Mesodermal cell (in vitro differentiated cells): Measurements from ENCODE around the gene SYNE4.
"Not testable (repeated sequence)": the region's sequence is repeated elsewhere in the genome, so short reads cannot be mapped to it uniquely, and the experiment has no call there.

Experiments
- H3K27ac ChIP-seq: 2 replicates; pipeline ENCODE4 v1.7.0; 2013; ENCODE audit warnings: mild to moderate bottlenecking, low read depth, low read length, moderate library complexity; ENCODE audit not compliant: severe bottlenecking
- H3K36me3 ChIP-seq: 2 replicates; pipeline ENCODE4 v1.7.1; 2013; ENCODE audit warnings: mild to moderate bottlenecking, low read length, moderate library complexity; ENCODE audit not compliant: control insufficient read depth, insufficient read depth
- H3K4me1 ChIP-seq: one replicate; pipeline ENCODE4 v1.7.1; 2013; ENCODE audit warnings: mild to moderate bottlenecking, low read length; ENCODE audit not compliant: insufficient read depth, control insufficient read depth, poor library complexity, severe bottlenecking
- H3K4me3 ChIP-seq: 2 replicates; pipeline ENCODE4 v1.7.0; 2013; ENCODE audit warnings: low read length, control low read depth, mild to moderate bottlenecking; ENCODE audit not compliant: insufficient read depth, poor library complexity, severe bottlenecking; ENCODE audit errors: extremely low read depth
- H3K9me3 ChIP-seq: 2 replicates; pipeline ENCODE4 v1.7.1; 2013; ENCODE audit warnings: mild to moderate bottlenecking, low read length, moderate library complexity; ENCODE audit not compliant: control insufficient read depth
- WGBS, 2 experiments: methylation state at CpG; one replicate each; pipeline ENCODE4 v1.1.5; 2013; ENCODE audit warnings: missing lambda C conversion rate in 2 of 2; ENCODE audit not compliant: insufficient coverage in 2 of 2; 5-methylcytosine and 5-hydroxymethylcytosine counted together

SYNE4 gene

GRCh38 chr19:35986664-35987570 lies 21.7 kb downstream of the SYNE4 start:
- no peaks in the 10 kb centered on the region for H3K9me3 ChIP-seq
- H3K4me1 ChIP-seq = no peaks in the 10 kb centered on the region
- peak overlapping the region; percentile 42 for H3K4me3 ChIP-seq
- H3K36me3 ChIP-seq = no peaks in the 10 kb centered on the region
- no peak overlapping the region for H3K27ac ChIP-seq
- WGBS, 2 experiments = 10 to 15% methylated on average over 27 to 39 of the region's 54 CpGs

DNA sequence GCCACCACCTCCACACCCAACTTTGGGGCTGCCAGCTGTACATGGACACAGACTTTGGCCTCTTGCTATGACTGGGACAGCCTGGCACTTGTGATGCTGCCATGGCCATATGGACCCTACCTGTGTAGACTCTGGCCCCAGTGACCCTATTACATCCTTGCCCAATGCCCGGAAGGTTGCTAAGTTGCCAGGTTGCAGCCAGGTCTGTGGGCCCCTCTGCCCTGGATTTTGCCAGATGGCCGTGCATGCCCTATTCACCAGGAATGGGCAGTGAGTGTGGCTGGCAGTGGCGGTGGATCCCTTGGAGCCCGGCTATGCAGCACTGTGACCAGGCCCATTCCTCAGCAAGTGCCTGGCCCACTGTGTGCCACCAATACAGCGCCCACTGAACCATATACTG lies 22.5 kb downstream of the SYNE4 start:
- H3K4me1 ChIP-seq = no peaks in the 10 kb centered on the region
- WGBS, 2 experiments = 78 to 86% methylated on average over 5 of the region's 5 CpGs
- no peak overlapping the region for H3K27ac ChIP-seq
- H3K4me3 ChIP-seq = no peak overlapping the region
- H3K9me3 ChIP-seq = no peaks in the 10 kb centered on the region
- H3K36me3 ChIP-seq = no peaks in the 10 kb centered on the region

- WGBS, 2 experiments = 62 to 69% methylated on average over 4 to 5 of the region's 8 CpGs
- Histone ChIP-seq H3K36me3 (no peaks in the 10 kb centered on the region), H3K4me3 (no peak overlapping the region), H3K9me3 (no peaks in the 10 kb centered on the region), H3K27ac (no peak overlapping the region), H3K4me1 (no peaks in the 10 kb centered on the region)
Measured at GRCh38 chr19:35983177-35983576, 25.4 kb downstream of the SYNE4 start.

DNA sequence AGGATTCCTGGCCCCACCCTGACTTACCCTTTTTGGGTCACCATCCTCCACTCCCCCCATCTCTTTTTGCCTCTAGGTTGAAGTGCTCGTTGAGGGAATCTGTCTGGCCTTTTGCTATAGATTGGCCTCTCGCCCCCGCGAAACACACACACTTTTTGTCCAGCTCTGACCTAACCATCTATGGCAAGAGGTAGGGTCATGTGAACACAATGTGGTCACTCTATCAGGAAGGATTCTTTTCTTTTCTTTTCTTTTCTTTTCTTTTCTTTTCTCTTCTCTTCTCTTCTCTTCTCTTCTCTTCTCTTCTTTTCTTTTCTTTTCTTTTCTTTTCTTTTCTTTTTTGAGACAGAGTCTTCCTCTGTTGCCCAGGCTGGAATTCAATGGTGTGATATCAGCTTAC lies 27.6 kb downstream of the SYNE4 start:
- not testable (repeated sequence) for H3K4me1 ChIP-seq, H3K36me3 ChIP-seq, H3K27ac ChIP-seq, H3K4me3 ChIP-seq, H3K9me3 ChIP-seq
- WGBS, 2 experiments = 80 to 86% methylated on average over 3 to 4 of the region's 4 CpGs

GRCh38 chr19:35978832-35979365 lies 29.7 kb downstream of the SYNE4 start:
- no peaks in the 10 kb centered on the region for H3K36me3 ChIP-seq
- 70 to 77% methylated on average over 17 to 20 of the region's 20 CpGs for WGBS, 2 experiments
- no peak overlapping the region for H3K27ac ChIP-seq
- H3K4me3 ChIP-seq = no peak overlapping the region
- H3K9me3 ChIP-seq = no peaks in the 10 kb centered on the region
- H3K4me1 ChIP-seq = no peaks in the 10 kb centered on the region

DNA sequence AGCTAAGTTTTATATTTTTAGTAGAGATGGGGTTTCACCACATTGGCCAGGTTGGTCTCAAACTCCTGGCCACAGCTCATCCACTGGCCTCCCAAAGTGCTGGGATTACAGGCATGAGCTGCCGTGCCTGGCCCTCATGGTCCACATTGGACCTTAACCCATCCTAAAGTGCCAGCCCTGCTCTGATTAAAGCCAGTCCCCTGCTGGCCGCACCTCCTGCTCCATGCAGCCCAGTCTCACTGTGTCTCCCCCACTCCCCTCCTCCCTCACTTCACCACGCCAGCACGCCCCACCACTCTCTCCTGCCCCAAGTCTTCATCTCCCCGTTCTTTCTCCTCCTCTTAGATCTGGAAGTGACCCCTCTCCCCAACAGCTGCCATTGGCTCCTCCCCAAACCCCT lies 30.3 kb downstream of the SYNE4 start:
- no peak overlapping the region for H3K27ac ChIP-seq
- H3K9me3 ChIP-seq = no peaks in the 10 kb centered on the region
- whole genome bisulfite sequencing, 2 experiments = 65 to 75% methylated on average over 3 to 5 of the region's 5 CpGs
- no peak overlapping the region for H3K4me3 ChIP-seq
- no peaks in the 10 kb centered on the region for H3K36me3 ChIP-seq
- no peaks in the 10 kb centered on the region for H3K4me1 ChIP-seq

GRCh38 chr19:35977446-35978222 lies 31.0 kb downstream of the SYNE4 start:
- H3K36me3 ChIP-seq = no peaks in the 10 kb centered on the region
- H3K4me3 ChIP-seq = no peak overlapping the region
- H3K27ac ChIP-seq = no peak overlapping the region
- WGBS, 2 experiments = 57 to 66% methylated on average over 11 to 14 of the region's 14 CpGs
- H3K9me3 ChIP-seq = no peaks in the 10 kb centered on the region
- H3K4me1 ChIP-seq = no peaks in the 10 kb centered on the region

DNA sequence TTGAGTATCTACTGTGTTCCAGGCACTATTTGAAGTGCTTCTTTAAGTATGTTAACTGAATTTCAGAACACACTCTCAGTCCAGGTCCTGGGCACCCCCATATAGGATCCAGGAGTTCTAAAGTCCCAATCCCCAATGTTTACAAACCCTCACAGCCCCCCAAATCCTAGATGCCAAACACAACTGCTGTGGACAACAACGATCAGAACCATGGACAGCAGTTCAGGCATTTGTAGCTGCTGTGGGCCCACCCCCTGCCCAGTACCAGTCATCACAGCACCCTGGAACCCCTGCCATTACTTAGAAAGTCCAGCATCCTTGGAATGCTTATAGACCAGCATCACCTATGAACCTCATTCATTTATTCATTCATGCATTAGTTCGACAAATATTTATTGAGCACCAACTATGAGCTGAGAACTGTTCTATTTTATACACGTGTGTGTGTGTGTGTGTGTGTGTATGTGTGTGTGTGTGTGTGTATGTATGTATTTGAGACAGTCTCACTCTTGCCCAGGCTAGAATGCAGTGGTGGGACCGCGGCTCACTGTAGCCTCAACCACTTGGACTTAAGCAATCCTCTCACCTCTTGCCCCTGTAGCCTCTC lies 32.9 kb downstream of the SYNE4 start:
- 0 to 6% methylated on average over 1 of the region's 5 CpGs for WGBS, 2 experiments
- H3K36me3 ChIP-seq = no peaks in the 10 kb centered on the region
- no peaks in the 10 kb centered on the region for H3K4me1 ChIP-seq
- H3K4me3 ChIP-seq = no peak overlapping the region
- H3K27ac ChIP-seq = no peak overlapping the region
- no peaks in the 10 kb centered on the region for H3K9me3 ChIP-seq

DNA sequence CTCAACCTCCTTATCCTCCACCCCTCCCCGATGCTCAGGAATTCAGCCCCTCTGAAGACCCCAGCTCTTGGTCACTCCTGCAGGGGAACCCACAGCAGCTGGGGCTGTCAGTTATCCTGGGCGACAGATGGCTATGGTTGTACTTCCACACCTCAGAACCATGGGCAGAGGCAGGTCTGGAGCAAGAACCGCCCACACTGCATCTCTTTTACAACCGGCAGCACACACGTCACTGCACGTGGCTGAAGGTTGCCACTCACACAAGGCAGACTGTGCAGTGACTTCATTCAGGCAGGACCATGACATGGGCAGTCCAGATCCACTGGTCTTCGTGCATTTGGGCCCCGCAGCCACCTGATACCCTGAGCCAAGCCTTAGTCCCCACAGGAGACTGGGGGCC lies 35.1 kb downstream of the SYNE4 start:
- WGBS, 2 experiments = 50 to 51% methylated on average over 8 of the region's 8 CpGs
- no peaks in the 10 kb centered on the region for H3K4me1 ChIP-seq
- no peaks in the 10 kb centered on the region for H3K36me3 ChIP-seq
- H3K9me3 ChIP-seq = no peaks in the 10 kb centered on the region
- no peak overlapping the region for H3K27ac ChIP-seq
- no peak overlapping the region for H3K4me3 ChIP-seq

DNA sequence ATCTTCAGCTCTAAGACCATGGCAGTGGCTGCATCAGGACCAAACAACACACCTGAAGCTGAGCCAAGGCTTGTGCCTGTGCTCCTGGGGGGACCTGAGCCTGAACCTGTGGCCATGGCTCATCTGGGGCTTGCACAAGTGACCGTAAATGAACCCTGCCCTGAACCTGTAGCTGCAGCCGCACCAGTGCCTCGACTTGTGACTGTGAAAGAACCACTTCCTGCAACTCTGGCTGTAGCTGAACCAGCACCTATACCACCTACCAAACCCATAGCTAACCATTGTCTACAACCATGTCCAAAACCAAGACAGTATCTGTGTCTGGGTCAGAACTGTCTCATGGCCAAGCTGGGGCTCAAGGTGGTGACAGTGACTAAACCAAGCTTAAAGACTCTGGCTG lies 41.8 kb downstream of the SYNE4 start:
- Histone ChIP-seq H3K9me3 (no peaks in the 10 kb centered on the region), H3K4me1 (no peaks in the 10 kb centered on the region), H3K27ac (no peak overlapping the region), H3K36me3 (no peaks in the 10 kb centered on the region), H3K4me3 (no peak overlapping the region)
- WGBS, 2 experiments = 83 to 86% methylated on average over 3 of the region's 3 CpGs
